Hepatocyte (in vitro differentiated cells): ENCODE data around the gene FAR2. TPM values are rescaled to one million over a fixed set of nuclear protein-coding genes. Genes with fewer than 3 reads are reported as not detected.

Experiments
- DNase-seq: peaks from one replicate; pipeline ENCODE4 v3.0.0-alpha.2; 2016; ENCODE audit warnings: low spot score
- H2AFZ ChIP-seq: fragments of 200-600 bp; sonication (generic); 2 replicates; pipeline ENCODE4 v1.6.0; 2016; ENCODE audit warnings: antibody characterized with exemption, mild to moderate bottlenecking
- H3K27ac ChIP-seq: fragments of 200-600 bp; sonication (generic); 2 replicates; pipeline ENCODE4 v1.5.1; 2016; ENCODE audit warnings: mild to moderate bottlenecking
- H3K27me3 ChIP-seq: fragments of 200-600 bp; sonication (generic); 2 replicates; pipeline ENCODE4 v1.6.1; 2016
- H3K36me3 ChIP-seq: fragments of 200-600 bp; sonication (generic); replicated peaks from 2 replicates; pipeline ENCODE4 v1.5.1; 2016; ENCODE audit warnings: low read depth; ENCODE audit not compliant: insufficient read depth
- H3K4me1 ChIP-seq: fragments of 200-600 bp; sonication (generic); 2 replicates; pipeline ENCODE4 v1.5.1; 2016; ENCODE audit warnings: mild to moderate bottlenecking, moderate library complexity; ENCODE audit not compliant: insufficient read depth
- H3K4me2 ChIP-seq: fragments of 200-600 bp; sonication (generic); 2 replicates; pipeline ENCODE4 v1.6.0; 2016
- H3K4me3 ChIP-seq: fragments of 200-600 bp; sonication (generic); 2 replicates; pipeline ENCODE4 v1.5.1; 2016; ENCODE audit warnings: mild to moderate bottlenecking
- H3K79me2 ChIP-seq: fragments of 200-600 bp; sonication (generic); 2 replicates; pipeline ENCODE4 v1.6.0; 2017; ENCODE audit warnings: mild to moderate bottlenecking
- H3K9me2 ChIP-seq: fragments of 200-600 bp; sonication (generic); replicated peaks from 2 replicates; pipeline ENCODE4 v1.6.0; 2017; ENCODE audit warnings: mild to moderate bottlenecking; ENCODE audit not compliant: insufficient read depth
- H3K9me3 ChIP-seq: fragments of 200-600 bp; sonication (generic); 2 replicates; pipeline ENCODE4 v1.5.1; 2016; ENCODE audit warnings: low read depth, mild to moderate bottlenecking
- H4K20me1 ChIP-seq: fragments of 200-600 bp; sonication (generic); 2 replicates; pipeline ENCODE4 v1.6.0; 2016; ENCODE audit warnings: mild to moderate bottlenecking; ENCODE audit not compliant: insufficient read depth, poor library complexity, severe bottlenecking
- EZH2 ChIP-seq: fragments of 200-600 bp; sonication (generic); IDR thresholded peaks from 2 replicates; pipeline ENCODE4 v1.6.1; 2016; ENCODE audit warnings: antibody characterized with exemption, mild to moderate bottlenecking, borderline replicate concordance
- EZH2phosphoT487 ChIP-seq: fragments of 200-600 bp; sonication (generic); IDR thresholded peaks from one replicate; pipeline ENCODE4 v1.6.1; 2018; ENCODE audit warnings: antibody characterized with exemption, mild to moderate bottlenecking, low read depth, moderate library complexity; ENCODE audit not compliant: unreplicated experiment, severe bottlenecking
- WGBS: methylation state at CpG from one replicate; pipeline ENCODE4 v1.1.6; 2016; ENCODE audit warnings: low lambda C conversion rate; ENCODE audit errors: missing lambda C conversion rate; 5-methylcytosine and 5-hydroxymethylcytosine counted together
- polyA plus RNA-seq: library from polyadenylated mRNA; unstranded; fragments of >200 nt; fragmentation: Nextera tagmentation; extraction: Ambion mirVana; gene quantifications from 2 replicates; pipeline ENCODE4 v1.2.1, GENCODE V29; 2016
- total RNA-seq: library from RNA; depleted of rRNA; stranded (reverse); fragments of >200 nt; gene quantifications from 2 replicates; pipeline ENCODE4 v1.2.3, GENCODE V29; 2014
- TF ChIP-seq, protein P1 (sequence below): fragments of 200-600 bp; sonication (generic); IDR thresholded peaks from 2 replicates; pipeline ENCODE4 v1.5.1; 2016; ENCODE audit warnings: antibody characterized with exemption, mild to moderate bottlenecking; ENCODE audit not compliant: poor library complexity

Gene FAR2
- total and polyA plus RNA-seq, 2 experiments from 2014 or later: 2.4 to 5.2 TPM

DNA sequence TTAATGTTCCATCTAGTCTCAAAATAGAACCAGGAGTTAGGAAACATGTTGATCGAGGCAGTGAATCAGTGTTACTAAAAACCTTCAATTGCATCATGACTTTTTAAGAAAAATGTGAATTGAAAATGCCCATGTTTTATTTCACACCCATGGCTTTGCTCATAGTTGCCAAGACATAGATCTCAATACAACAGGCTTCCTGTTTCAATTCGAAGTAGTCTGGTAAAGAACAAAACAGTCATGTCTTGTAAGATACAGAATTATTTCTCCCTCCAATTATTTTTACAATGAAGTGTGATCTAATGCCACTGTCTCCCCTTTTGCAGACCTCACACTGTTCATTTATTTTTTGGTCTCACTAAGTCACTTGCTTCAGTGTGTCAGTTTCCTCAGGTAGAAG is 44.6 kb upstream of the FAR2 start:
- Histone ChIP-seq H3K9me2 (no peaks in the 10 kb centered on the region), H2AFZ (no peak overlapping the region), H3K27ac (no peak overlapping the region), H3K4me3 (no peak overlapping the region), H3K36me3 (no peaks in the 10 kb centered on the region), H3K9me3 (no peaks in the 10 kb centered on the region), H3K79me2 (no peaks in the 10 kb centered on the region), H3K4me1 (no peaks in the 10 kb centered on the region), H3K4me2 (no peak overlapping the region), H3K27me3 (no peaks in the 10 kb centered on the region), H4K20me1 (no peaks in the 10 kb centered on the region)
- no peak for DNase-seq
- TF ChIP-seq EZH2: no peak
- TF ChIP-seq, protein P1, sequence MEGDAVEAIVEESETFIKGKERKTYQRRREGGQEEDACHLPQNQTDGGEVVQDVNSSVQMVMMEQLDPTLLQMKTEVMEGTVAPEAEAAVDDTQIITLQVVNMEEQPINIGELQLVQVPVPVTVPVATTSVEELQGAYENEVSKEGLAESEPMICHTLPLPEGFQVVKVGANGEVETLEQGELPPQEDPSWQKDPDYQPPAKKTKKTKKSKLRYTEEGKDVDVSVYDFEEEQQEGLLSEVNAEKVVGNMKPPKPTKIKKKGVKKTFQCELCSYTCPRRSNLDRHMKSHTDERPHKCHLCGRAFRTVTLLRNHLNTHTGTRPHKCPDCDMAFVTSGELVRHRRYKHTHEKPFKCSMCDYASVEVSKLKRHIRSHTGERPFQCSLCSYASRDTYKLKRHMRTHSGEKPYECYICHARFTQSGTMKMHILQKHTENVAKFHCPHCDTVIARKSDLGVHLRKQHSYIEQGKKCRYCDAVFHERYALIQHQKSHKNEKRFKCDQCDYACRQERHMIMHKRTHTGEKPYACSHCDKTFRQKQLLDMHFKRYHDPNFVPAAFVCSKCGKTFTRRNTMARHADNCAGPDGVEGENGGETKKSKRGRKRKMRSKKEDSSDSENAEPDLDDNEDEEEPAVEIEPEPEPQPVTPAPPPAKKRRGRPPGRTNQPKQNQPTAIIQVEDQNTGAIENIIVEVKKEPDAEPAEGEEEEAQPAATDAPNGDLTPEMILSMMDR: no peak
- no peak for TF ChIP-seq EZH2phosphoT487
- WGBS: 86% methylated on average over 2 of the region's 2 CpGs

GRCh38 chr12:29110506-29111442 is 38.3 kb upstream of the FAR2 start:
- Histone ChIP-seq H3K4me3 (no peak overlapping the region), H4K20me1 (no peaks in the 10 kb centered on the region), H3K79me2 (no peaks in the 10 kb centered on the region), H3K27me3 (no peaks in the 10 kb centered on the region), H3K9me3 (peaks cover 4% of the 10 kb centered on the region), H3K27ac (no peak overlapping the region), H3K9me2 (no peaks in the 10 kb centered on the region), H2AFZ (no peak overlapping the region), H3K4me2 (no peak overlapping the region), H3K36me3 (no peaks in the 10 kb centered on the region), H3K4me1 (no peaks in the 10 kb centered on the region)
- 68% methylated on average over 5 of the region's 5 CpGs for WGBS
- TF ChIP-seq EZH2 (no peak), EZH2phosphoT487 (no peak)
- TF ChIP-seq, protein P1: no peak
- DNase-seq: no peak

GRCh38 chr12:29113101-29113500 is 36.0 kb upstream of the FAR2 start:
- Histone ChIP-seq H3K79me2 (no peaks in the 10 kb centered on the region), H3K4me1 (no peaks in the 10 kb centered on the region), H3K9me2 (no peaks in the 10 kb centered on the region), H3K4me3 (no peak overlapping the region), H3K36me3 (no peaks in the 10 kb centered on the region), H2AFZ (no peak overlapping the region), H3K27ac (no peak overlapping the region), H4K20me1 (no peaks in the 10 kb centered on the region), H3K27me3 (no peaks in the 10 kb centered on the region), H3K9me3 (peaks cover 4% of the 10 kb centered on the region), H3K4me2 (no peak overlapping the region)
- no peak for DNase-seq
- TF ChIP-seq EZH2 (no peak), EZH2phosphoT487 (no peak)
- TF ChIP-seq, protein P1: no peak
- WGBS: 79% methylated on average over 2 of the region's 2 CpGs
